ENCODE measurements around the gene KAZN.

DNA sequence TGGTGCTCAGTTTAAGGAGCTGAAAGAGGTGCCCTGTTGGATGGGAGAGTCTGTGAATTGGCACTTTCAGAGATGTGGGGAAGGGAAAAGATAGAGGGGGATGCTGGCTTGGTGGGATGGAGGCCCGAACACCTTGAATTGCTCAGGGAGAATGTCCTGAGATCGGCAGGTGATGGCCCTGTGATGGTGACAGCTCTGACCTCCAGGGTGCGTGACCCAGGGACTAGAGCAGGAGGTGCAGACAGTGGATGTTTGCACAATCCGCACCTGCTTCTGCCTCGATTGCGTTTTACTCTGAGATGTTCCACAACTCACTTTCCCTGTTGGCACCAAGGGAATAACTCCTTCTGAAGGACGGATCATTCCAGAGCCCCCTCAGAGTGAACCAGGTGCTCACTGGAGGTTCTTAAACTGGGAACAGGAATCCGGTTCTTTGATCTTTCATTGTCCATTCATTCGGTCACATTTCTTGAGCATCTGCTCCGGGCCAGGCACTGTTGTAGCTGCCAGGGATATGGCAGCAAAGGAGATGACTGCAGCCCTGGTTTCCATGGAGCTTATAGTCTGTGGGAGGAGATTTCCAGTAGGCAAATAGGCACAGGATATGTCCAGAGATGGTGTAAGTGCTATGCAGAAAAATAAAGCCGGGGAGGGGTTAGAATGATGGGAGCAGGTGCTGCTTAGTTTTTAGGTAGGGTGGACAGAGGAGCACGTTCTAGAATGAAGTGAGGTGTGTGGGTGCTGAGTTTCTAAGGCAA, 328.5 kb downstream of the KAZN start:
- TF ChIP-seq, protein P1, sequence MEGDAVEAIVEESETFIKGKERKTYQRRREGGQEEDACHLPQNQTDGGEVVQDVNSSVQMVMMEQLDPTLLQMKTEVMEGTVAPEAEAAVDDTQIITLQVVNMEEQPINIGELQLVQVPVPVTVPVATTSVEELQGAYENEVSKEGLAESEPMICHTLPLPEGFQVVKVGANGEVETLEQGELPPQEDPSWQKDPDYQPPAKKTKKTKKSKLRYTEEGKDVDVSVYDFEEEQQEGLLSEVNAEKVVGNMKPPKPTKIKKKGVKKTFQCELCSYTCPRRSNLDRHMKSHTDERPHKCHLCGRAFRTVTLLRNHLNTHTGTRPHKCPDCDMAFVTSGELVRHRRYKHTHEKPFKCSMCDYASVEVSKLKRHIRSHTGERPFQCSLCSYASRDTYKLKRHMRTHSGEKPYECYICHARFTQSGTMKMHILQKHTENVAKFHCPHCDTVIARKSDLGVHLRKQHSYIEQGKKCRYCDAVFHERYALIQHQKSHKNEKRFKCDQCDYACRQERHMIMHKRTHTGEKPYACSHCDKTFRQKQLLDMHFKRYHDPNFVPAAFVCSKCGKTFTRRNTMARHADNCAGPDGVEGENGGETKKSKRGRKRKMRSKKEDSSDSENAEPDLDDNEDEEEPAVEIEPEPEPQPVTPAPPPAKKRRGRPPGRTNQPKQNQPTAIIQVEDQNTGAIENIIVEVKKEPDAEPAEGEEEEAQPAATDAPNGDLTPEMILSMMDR (IDR thresholded peaks at IDR 0.05) = no peak
- TF ChIP-seq POLR2A (IDR thresholded peaks at IDR 0.05) = no peak

Data from testis (tissue), 2 donors.